Measurements from ENCODE around the gene IPPK.
"Not testable (repeated sequence)": the region's sequence is repeated elsewhere in the genome, so short reads cannot be mapped to it uniquely, and the experiment has no call there.

The IPPK gene

GRCh38 chr9:92613268-92614122 lies 56.4 kb downstream of the IPPK start:
- no peak for DNase-seq (ENCODE audit: low read depth)

GRCh38 chr9:92612816-92613215 lies 57.1 kb downstream of the IPPK start:
- no peak for DNase-seq (ENCODE audit: low read depth)

GRCh38 chr9:92612292-92612691 lies 57.6 kb downstream of the IPPK start:
- no peak for DNase-seq (ENCODE audit: low read depth)

GRCh38 chr9:92611621-92612285 lies 58.2 kb downstream of the IPPK start:
- no peak for DNase-seq (ENCODE audit: low read depth)

GRCh38 chr9:92610470-92611420 lies 59.2 kb downstream of the IPPK start:
- no peak for DNase-seq (ENCODE audit: low read depth)

- DNase-seq (ENCODE audit: low read depth) = peak; percentile 24
These were observed 61.0 kb downstream of the IPPK start for GRCh38 chr9:92608909-92609445.

GRCh38 chr9:92608241-92608908 lies 61.6 kb downstream of the IPPK start:
- DNase-seq (ENCODE audit: low read depth) = peak; percentile 25

GRCh38 chr9:92607773-92608172 lies 62.2 kb downstream of the IPPK start:
- peak; percentile 91 for DNase-seq (ENCODE audit: low read depth)

GRCh38 chr9:92607088-92607487 lies 62.8 kb downstream of the IPPK start:
- peak; percentile 70 for DNase-seq (ENCODE audit: low read depth)

GRCh38 chr9:92605224-92605623 lies 64.7 kb downstream of the IPPK start:
- no peak for DNase-seq (ENCODE audit: low read depth)

- DNase-seq (ENCODE audit: low read depth) = no peak
These were observed 65.9 kb downstream of the IPPK start for GRCh38 chr9:92603990-92604389.

GRCh38 chr9:92603100-92603499 lies 66.8 kb downstream of the IPPK start:
- no peak for DNase-seq (ENCODE audit: low read depth)

- DNase-seq (ENCODE audit: low read depth) = no peak
These were observed 67.5 kb downstream of the IPPK start for GRCh38 chr9:92602413-92602812.

- no peak for DNase-seq (ENCODE audit: low read depth)
These were observed 68.5 kb downstream of the IPPK start for GRCh38 chr9:92601451-92601850.

- DNase-seq (ENCODE audit: low read depth) = peak; percentile 84
These were observed 69.3 kb downstream of the IPPK start for GRCh38 chr9:92600462-92601261.

- no peak for DNase-seq (ENCODE audit: low read depth)
These were observed 69.9 kb downstream of the IPPK start for GRCh38 chr9:92599938-92600461.

GRCh38 chr9:92598382-92598781 lies 71.5 kb downstream of the IPPK start:
- no peak for DNase-seq (ENCODE audit: low read depth)

GRCh38 chr9:92595930-92596329 lies 74.0 kb downstream of the IPPK start:
- no peak for DNase-seq (ENCODE audit: low read depth)

- not testable (repeated sequence) for DNase-seq (ENCODE audit: low read depth)
These were observed 74.9 kb downstream of the IPPK start for GRCh38 chr9:92595075-92595474.
